Measurements from ENCODE around the gene BAZ2B. TPM values are rescaled to one million over a fixed set of nuclear protein-coding genes. Genes with fewer than 3 reads are reported as not detected.

The BAZ2B gene
- total and polyA plus RNA-seq, 2 donors (not counting 3 experiments of a cell fraction or from before 2014, with no cell fraction given) = 22.1 to 73.8 TPM

DNA sequence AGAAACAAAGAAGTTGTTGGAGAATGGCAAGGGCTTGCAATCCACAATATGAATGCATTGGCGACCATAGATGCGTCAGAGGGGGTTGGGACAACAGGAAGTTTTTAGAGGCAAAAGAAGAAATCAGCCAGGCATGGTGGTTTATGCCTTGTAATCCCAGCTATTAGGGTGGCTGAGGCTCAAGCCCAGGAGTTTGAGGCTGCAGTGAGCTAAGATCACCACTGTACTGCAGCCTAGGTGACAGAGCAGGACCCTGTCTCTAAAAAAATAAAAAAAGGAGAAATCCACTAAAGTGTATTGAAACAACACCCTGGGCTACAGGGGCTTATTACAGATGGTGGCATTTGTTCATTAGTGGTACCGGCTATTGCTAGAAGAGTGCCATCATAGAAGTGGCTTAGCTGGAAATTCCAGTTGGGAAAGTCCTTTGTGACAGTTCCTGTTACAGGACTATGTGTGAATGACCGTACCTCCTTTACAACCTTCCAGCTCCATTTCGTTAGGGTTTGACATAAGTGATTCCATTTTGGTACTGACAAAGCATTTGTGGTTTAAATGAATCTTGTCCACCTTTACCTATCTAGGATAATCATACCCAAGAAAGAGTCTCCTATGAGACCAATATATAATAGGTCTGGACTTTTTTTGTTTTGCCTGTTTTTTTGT, 319.2 kb downstream of the BAZ2B start:
- no peak for DNase-seq (ENCODE audit: low read depth, low spot score)
- Histone ChIP-seq H3K9me3 (replicated peaks; ENCODE audit: control insufficient read depth, insufficient read depth, low read length) (no peaks in the 10 kb centered on the region), H3K36me3 (ENCODE audit: control insufficient read depth in 2 of 2, extremely low read depth in 1 of 2, insufficient read depth in 2 of 2, low read length in 2 of 2) (no peaks in the 10 kb centered on the region), H3K9me1 (replicated peaks; ENCODE audit: control insufficient read depth, extremely low read depth, insufficient read depth, low read length) (no peaks in the 10 kb centered on the region), H3K4me1 (ENCODE audit: control insufficient read depth, extremely low read depth, insufficient read depth, low read length) (no peaks in the 10 kb centered on the region), H3K27me3 (ENCODE audit: control insufficient read depth in 2 of 2, insufficient read depth in 2 of 2, low read length in 2 of 2) (no peaks in the 10 kb centered on the region), H3K4me3 (replicated peaks in 1 of 3; ENCODE audit: insufficient read depth in 1 of 3, low read depth in 1 of 3, low read length in 3 of 3) (no peak overlapping the region), H3K27ac (ENCODE audit: insufficient read depth, low read depth, low read length) (no peak overlapping the region), H4K20me1 (replicated peaks; ENCODE audit: control insufficient read depth, extremely low read depth, insufficient read depth, low read length) (no peaks in the 10 kb centered on the region), H3K4me2 (ENCODE audit: insufficient read depth, low read length) (no peak overlapping the region), H2AFZ (ENCODE audit: low read depth, low read length) (no peak overlapping the region), H3K9ac (replicated peaks; ENCODE audit: extremely low read depth, insufficient read depth, low read length) (no peak overlapping the region), H3K79me2 (ENCODE audit: control insufficient read depth, insufficient read depth, low read length) (no peaks in the 10 kb centered on the region)
- TF ChIP-seq FOS (IDR thresholded peaks at IDR 0.05; ENCODE audit: borderline replicate concordance, insufficient read depth, low read length) (no peak), MYC (IDR thresholded peaks at IDR 0.05; ENCODE audit: low read depth, low read length) (no peak), GATA2 (IDR thresholded peaks at IDR 0.05; ENCODE audit: insufficient read depth, insufficient read length, low read depth, low read length) (no peak), POLR2A (IDR thresholded peaks at IDR 0.05; ENCODE audit: low read depth, low read length) (no peak), POLR2AphosphoS5 (IDR thresholded peaks at IDR 0.05; ENCODE audit: insufficient read depth, low read depth, low read length) (no peak), JUN (IDR thresholded peaks at IDR 0.05; ENCODE audit: borderline replicate concordance, insufficient read depth, insufficient read length, low read depth) (no peak), EZH2 (IDR thresholded peaks at IDR 0.05; ENCODE audit: borderline replicate concordance, low read depth, low read length, severe bottlenecking) (no peak)
- TF ChIP-seq, protein P1, sequence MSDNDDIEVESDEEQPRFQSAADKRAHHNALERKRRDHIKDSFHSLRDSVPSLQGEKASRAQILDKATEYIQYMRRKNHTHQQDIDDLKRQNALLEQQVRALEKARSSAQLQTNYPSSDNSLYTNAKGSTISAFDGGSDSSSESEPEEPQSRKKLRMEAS (IDR thresholded peaks at IDR 0.05; ENCODE audit: insufficient read depth, insufficient read length) = no peak
- TF ChIP-seq, protein P2, sequence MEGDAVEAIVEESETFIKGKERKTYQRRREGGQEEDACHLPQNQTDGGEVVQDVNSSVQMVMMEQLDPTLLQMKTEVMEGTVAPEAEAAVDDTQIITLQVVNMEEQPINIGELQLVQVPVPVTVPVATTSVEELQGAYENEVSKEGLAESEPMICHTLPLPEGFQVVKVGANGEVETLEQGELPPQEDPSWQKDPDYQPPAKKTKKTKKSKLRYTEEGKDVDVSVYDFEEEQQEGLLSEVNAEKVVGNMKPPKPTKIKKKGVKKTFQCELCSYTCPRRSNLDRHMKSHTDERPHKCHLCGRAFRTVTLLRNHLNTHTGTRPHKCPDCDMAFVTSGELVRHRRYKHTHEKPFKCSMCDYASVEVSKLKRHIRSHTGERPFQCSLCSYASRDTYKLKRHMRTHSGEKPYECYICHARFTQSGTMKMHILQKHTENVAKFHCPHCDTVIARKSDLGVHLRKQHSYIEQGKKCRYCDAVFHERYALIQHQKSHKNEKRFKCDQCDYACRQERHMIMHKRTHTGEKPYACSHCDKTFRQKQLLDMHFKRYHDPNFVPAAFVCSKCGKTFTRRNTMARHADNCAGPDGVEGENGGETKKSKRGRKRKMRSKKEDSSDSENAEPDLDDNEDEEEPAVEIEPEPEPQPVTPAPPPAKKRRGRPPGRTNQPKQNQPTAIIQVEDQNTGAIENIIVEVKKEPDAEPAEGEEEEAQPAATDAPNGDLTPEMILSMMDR (IDR thresholded peaks at IDR 0.05; ENCODE audit: extremely low read depth in 1 of 2, insufficient read depth in 1 of 2, low read depth in 1 of 2, low read length in 2 of 2) = no peak
- FAIRE-seq = no peak
- ChIA-PET POLR2A (no interaction called here), CTCF (no interaction called here)
- dilution Hi-C loops (cut with MboI; ENCODE audit: extremely low pct_ligation_motif_present, low sequenced_read_pairs) (no loop called here), intact Hi-C loops (cut with micrococcal nuclease) (no loop called here)
- no TSS peak for BruUV-seq (replicated peaks)

Data from endothelial cell of umbilical vein (primary cell).